Astrocyte (in vitro differentiated cells and primary cell): ENCODE data around the gene APBB3. TPM values are rescaled to one million over a fixed set of nuclear protein-coding genes. Genes with fewer than 3 reads are reported as not detected.

Experiments used
- DNase-seq: peaks from one replicate; pipeline ENCODE4 v3.0.0-alpha.2; 2010; ENCODE audit warnings: low read depth
- FAIRE-seq: peaks from 2 replicates; lab custom pipeline; 2011; peaks lifted over from hg19 to GRCh38; lab: Jason Lieb, UNC
- H2AFZ ChIP-seq: 2 replicates; pipeline ENCODE4 v1.6.0; 2012; ENCODE audit warnings: low read depth, low read length, inconsistent platforms
- H3K27ac ChIP-seq: 2 replicates; pipeline ENCODE4 v1.5.1; 2011; ENCODE audit warnings: low read depth, low read length, inconsistent platforms
- H3K27me3 ChIP-seq: 2 replicates; pipeline ENCODE4 v1.6.0; 2011; ENCODE audit warnings: low read length, inconsistent platforms; ENCODE audit not compliant: insufficient read depth
- H3K36me3 ChIP-seq: 2 replicates; pipeline ENCODE4 v1.5.1; 2011; ENCODE audit warnings: low read length, inconsistent platforms; ENCODE audit not compliant: insufficient read depth
- H3K4me1 ChIP-seq: 2 replicates; pipeline ENCODE4 v1.5.1; 2011; ENCODE audit warnings: low read length, inconsistent platforms; ENCODE audit not compliant: insufficient read depth
- H3K4me2 ChIP-seq: 2 replicates; pipeline ENCODE4 v1.6.0; 2012; ENCODE audit warnings: low read length, inconsistent platforms
- H3K4me3 ChIP-seq: 2 replicates; pipeline ENCODE4 v1.5.1; 2011; ENCODE audit warnings: low read depth, mild to moderate bottlenecking, low read length, inconsistent platforms; ENCODE audit not compliant: insufficient read depth
- H3K79me2 ChIP-seq: 2 replicates; pipeline ENCODE4 v1.6.0; 2012; ENCODE audit warnings: mild to moderate bottlenecking, low read length, inconsistent platforms; ENCODE audit not compliant: insufficient read depth
- H3K9ac ChIP-seq: 2 replicates; pipeline ENCODE4 v1.6.0; 2012; ENCODE audit warnings: mild to moderate bottlenecking, low read length, inconsistent platforms
- H3K9me3 ChIP-seq: 2 replicates; pipeline ENCODE4 v1.5.1; 2012; ENCODE audit warnings: low read depth, mild to moderate bottlenecking, low read length, inconsistent platforms; ENCODE audit not compliant: insufficient read depth
- H4K20me1 ChIP-seq: 2 replicates; pipeline ENCODE4 v1.6.0; 2012; ENCODE audit warnings: low read length, inconsistent platforms; ENCODE audit not compliant: insufficient read depth
- H3K27ac Mint-ChIP-seq: one replicate; pipeline ENCODE4 v1.8.0; 2021; ENCODE audit warnings: mild to moderate bottlenecking, mixed read lengths; ENCODE audit not compliant: unreplicated experiment
- H3K27me3 Mint-ChIP-seq: one replicate; pipeline ENCODE4 v1.8.0; 2021; ENCODE audit warnings: low read depth, mixed read lengths; ENCODE audit not compliant: unreplicated experiment
- H3K36me3 Mint-ChIP-seq: one replicate; pipeline ENCODE4 v1.8.0; 2021; ENCODE audit warnings: low read depth, mixed read lengths; ENCODE audit not compliant: unreplicated experiment
- H3K4me1 Mint-ChIP-seq: one replicate; pipeline ENCODE4 v1.8.0; 2021; ENCODE audit warnings: low read depth, mixed read lengths; ENCODE audit not compliant: unreplicated experiment
- H3K4me3 Mint-ChIP-seq: one replicate; pipeline ENCODE4 v1.8.0; 2021; ENCODE audit warnings: mild to moderate bottlenecking, moderate library complexity, mixed read lengths; ENCODE audit not compliant: unreplicated experiment
- H3K9me3 Mint-ChIP-seq: one replicate; pipeline ENCODE4 v1.8.0; 2021; ENCODE audit warnings: mild to moderate bottlenecking, mixed read lengths; ENCODE audit not compliant: unreplicated experiment
- EZH2 ChIP-seq: IDR thresholded peaks from 2 replicates; pipeline ENCODE4 v1.6.1; 2012; ENCODE audit warnings: mild to moderate bottlenecking, low read length, inconsistent platforms; ENCODE audit not compliant: insufficient read depth
- total RNA-seq: library from RNA; stranded (reverse); gene quantifications from 2 replicates; pipeline ENCODE4 v1.2.1, GENCODE V29; 2021
- TF ChIP-seq, protein P1 (sequence below): IDR thresholded peaks from 2 replicates; pipeline ENCODE4 v1.5.1; 2011; ENCODE audit warnings: low read depth, mild to moderate bottlenecking, inconsistent platforms, low read length, moderate library complexity; ENCODE audit not compliant: insufficient read depth

The APBB3 gene
- total RNA-seq, 1 donor from 2014 or later = 20.4 TPM

DNA sequence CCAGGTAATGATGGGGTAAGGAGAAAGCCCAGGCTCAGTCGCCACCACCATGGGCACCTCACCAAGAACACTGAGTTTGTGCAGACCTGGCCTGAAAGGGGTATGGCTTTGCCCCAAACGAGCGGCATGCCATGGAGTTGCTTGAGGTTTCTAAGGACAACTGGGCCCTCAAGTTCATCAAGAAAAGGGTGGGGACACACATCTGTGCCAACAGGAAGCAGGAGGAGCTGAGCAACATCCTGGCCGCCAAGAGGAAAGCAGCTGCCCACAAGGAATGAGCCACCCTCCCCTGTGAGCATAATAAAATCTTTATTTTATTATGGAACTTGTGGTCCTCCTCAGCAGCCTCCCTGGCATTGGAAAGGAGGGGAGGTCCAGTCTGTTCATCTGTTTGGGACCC, 44.7 kb upstream of the APBB3 start:
- H3K9ac ChIP-seq = no peak overlapping the region
- no peaks in the 10 kb centered on the region for H3K27me3 ChIP-seq
- no peak for FAIRE-seq
- H3K4me1 ChIP-seq = no peaks in the 10 kb centered on the region
- no peak overlapping the region for H3K4me2 ChIP-seq
- H3K36me3 Mint-ChIP-seq = no peaks in the 10 kb centered on the region
- no peaks in the 10 kb centered on the region for H3K36me3 ChIP-seq
- peaks cover 3% of the 10 kb centered on the region for H3K9me3 ChIP-seq
- H3K9me3 Mint-ChIP-seq = peaks cover 2% of the 10 kb centered on the region
- no peak overlapping the region for H3K4me3 Mint-ChIP-seq
- no peaks in the 10 kb centered on the region for H4K20me1 ChIP-seq
- H3K4me3 ChIP-seq = no peak overlapping the region
- no peak for DNase-seq
- no peak overlapping the region for H3K27ac ChIP-seq
- H3K79me2 ChIP-seq = no peaks in the 10 kb centered on the region
- H2AFZ ChIP-seq = no peak overlapping the region
- H3K27ac Mint-ChIP-seq = no peak overlapping the region
- H3K27me3 Mint-ChIP-seq = no peaks in the 10 kb centered on the region
- peaks cover 10% of the 10 kb centered on the region for H3K4me1 Mint-ChIP-seq
- TF ChIP-seq EZH2 = no peak

DNA sequence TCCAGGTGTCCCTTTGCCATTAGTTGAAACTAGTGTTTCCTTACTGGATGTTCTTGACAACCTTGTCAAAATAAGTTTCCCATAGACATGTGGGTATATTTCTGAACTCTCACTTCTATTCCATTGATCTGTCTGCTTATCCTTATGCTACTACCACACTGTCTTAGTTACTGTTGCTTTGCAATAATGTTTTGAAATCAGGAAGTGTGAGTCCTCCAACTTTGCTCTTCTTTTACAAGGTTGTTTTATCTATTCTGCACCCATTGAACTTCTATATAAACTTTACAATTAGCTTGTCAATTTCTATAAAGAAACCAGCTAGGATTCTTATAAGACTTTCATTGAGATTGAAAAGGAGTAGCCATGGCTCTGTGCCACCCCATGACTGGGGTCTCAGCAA, 44.3 kb upstream of the APBB3 start:
- H3K36me3 Mint-ChIP-seq = no peaks in the 10 kb centered on the region
- H4K20me1 ChIP-seq = no peaks in the 10 kb centered on the region
- DNase-seq (no peak), FAIRE-seq (no peak)
- H3K27ac ChIP-seq = no peak overlapping the region
- H2AFZ ChIP-seq = no peak overlapping the region
- H3K79me2 ChIP-seq = no peaks in the 10 kb centered on the region
- peaks cover 10% of the 10 kb centered on the region for H3K4me1 Mint-ChIP-seq
- no peaks in the 10 kb centered on the region for H3K27me3 Mint-ChIP-seq
- H3K27ac Mint-ChIP-seq = no peak overlapping the region
- no peaks in the 10 kb centered on the region for H3K27me3 ChIP-seq
- no peak overlapping the region for H3K4me3 ChIP-seq
- H3K9ac ChIP-seq = no peak overlapping the region
- no peaks in the 10 kb centered on the region for H3K4me1 ChIP-seq
- no peaks in the 10 kb centered on the region for H3K36me3 ChIP-seq
- H3K9me3 ChIP-seq = peaks cover 3% of the 10 kb centered on the region
- H3K4me2 ChIP-seq = no peak overlapping the region
- peaks cover 2% of the 10 kb centered on the region for H3K9me3 Mint-ChIP-seq
- H3K4me3 Mint-ChIP-seq = no peak overlapping the region
- no peak for TF ChIP-seq EZH2
- TF ChIP-seq, protein P1, sequence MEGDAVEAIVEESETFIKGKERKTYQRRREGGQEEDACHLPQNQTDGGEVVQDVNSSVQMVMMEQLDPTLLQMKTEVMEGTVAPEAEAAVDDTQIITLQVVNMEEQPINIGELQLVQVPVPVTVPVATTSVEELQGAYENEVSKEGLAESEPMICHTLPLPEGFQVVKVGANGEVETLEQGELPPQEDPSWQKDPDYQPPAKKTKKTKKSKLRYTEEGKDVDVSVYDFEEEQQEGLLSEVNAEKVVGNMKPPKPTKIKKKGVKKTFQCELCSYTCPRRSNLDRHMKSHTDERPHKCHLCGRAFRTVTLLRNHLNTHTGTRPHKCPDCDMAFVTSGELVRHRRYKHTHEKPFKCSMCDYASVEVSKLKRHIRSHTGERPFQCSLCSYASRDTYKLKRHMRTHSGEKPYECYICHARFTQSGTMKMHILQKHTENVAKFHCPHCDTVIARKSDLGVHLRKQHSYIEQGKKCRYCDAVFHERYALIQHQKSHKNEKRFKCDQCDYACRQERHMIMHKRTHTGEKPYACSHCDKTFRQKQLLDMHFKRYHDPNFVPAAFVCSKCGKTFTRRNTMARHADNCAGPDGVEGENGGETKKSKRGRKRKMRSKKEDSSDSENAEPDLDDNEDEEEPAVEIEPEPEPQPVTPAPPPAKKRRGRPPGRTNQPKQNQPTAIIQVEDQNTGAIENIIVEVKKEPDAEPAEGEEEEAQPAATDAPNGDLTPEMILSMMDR = no peak

DNA sequence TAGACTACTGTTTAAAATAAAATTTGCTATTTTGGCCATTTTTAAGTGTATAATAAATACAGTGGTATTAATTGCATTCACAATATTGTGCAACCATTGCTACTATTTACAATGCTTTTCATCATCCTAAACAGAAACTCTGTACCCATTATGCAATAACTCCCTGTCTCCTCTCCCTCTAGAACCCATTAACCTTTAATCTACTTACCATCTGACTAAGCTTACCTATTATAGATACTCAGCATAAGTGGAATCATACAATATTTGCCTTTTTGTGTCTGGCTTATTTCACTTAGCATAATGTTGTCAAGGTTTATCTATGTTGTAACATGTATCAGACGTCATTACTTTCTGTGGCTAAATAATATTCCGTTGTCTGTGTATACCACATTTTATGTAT, 42.6 kb upstream of the APBB3 start:
- no peaks in the 10 kb centered on the region for H3K79me2 ChIP-seq
- H3K9me3 ChIP-seq = peaks cover 3% of the 10 kb centered on the region
- Mint-ChIP-seq H3K27me3 (no peaks in the 10 kb centered on the region), H3K36me3 (no peaks in the 10 kb centered on the region), H3K4me3 (no peak overlapping the region), H3K4me1 (peaks cover 9% of the 10 kb centered on the region), H3K27ac (no peak overlapping the region), H3K9me3 (peaks cover 2% of the 10 kb centered on the region)
- H3K27ac ChIP-seq = no peak overlapping the region
- no peaks in the 10 kb centered on the region for H4K20me1 ChIP-seq
- no peak overlapping the region for H2AFZ ChIP-seq
- TF ChIP-seq EZH2 = no peak
- TF ChIP-seq, protein P1 = no peak
- H3K27me3 ChIP-seq = no peaks in the 10 kb centered on the region
- H3K4me3 ChIP-seq = no peak overlapping the region
- H3K9ac ChIP-seq = no peak overlapping the region
- no peaks in the 10 kb centered on the region for H3K36me3 ChIP-seq
- no peak overlapping the region for H3K4me2 ChIP-seq
- no peaks in the 10 kb centered on the region for H3K4me1 ChIP-seq
- DNase-seq (no peak), FAIRE-seq (no peak)
